VCaP (cell line): ENCODE results near the gene CA11.

ENCODE experiments used
- H3K27ac ChIP-seq: fragments of 450-650 bp; 2 replicates; pipeline ENCODE4 v1.5.1; 2017
- CTCF ChIP-seq: fragments of 450-650 bp; conservative IDR thresholded peaks from 2 replicates; pipeline ENCODE4 v1.5.1; 2017; ENCODE audit warnings: mild to moderate bottlenecking, moderate library complexity

Gene CA11

GRCh38 chr19:48634036-48634342, 12.0 kb downstream of the CA11 start:
- TF ChIP-seq CTCF = no peak
- H3K27ac ChIP-seq = peak overlapping the region; percentile 95

- peak overlapping the region; percentile 95 for H3K27ac ChIP-seq
- TF ChIP-seq CTCF = no peak
Measured at GRCh38 chr19:48633148-48634035, 12.6 kb downstream of the CA11 start.

- TF ChIP-seq CTCF = no peak
- H3K27ac ChIP-seq = peak overlapping the region; percentile 95
Measured at GRCh38 chr19:48632692-48633147, 13.3 kb downstream of the CA11 start.

GRCh38 chr19:48632286-48632685, 13.7 kb downstream of the CA11 start:
- peak overlapping the region; percentile 95 for H3K27ac ChIP-seq

GRCh38 chr19:48631225-48631624, 14.8 kb downstream of the CA11 start:
- TF ChIP-seq CTCF = no peak
- peak overlapping the region; percentile 95 for H3K27ac ChIP-seq

GRCh38 chr19:48630296-48631063, 15.5 kb downstream of the CA11 start:
- H3K27ac ChIP-seq = peak overlapping the region; percentile 95
- TF ChIP-seq CTCF = peak; percentile 20; the same call in 1 of the 2 replicates

GRCh38 chr19:48629599-48630295, 16.2 kb downstream of the CA11 start:
- TF ChIP-seq CTCF = no peak
- peak overlapping the region; percentile 95 for H3K27ac ChIP-seq
